HL-60 (cell line): ENCODE measurements around the gene CNTNAP4.

Experiments
- GABPA ChIP-seq: IDR thresholded peaks from 2 replicates; pipeline ENCODE4 v1.6.1; 2012; ENCODE audit warnings: low read depth
- POLR2AphosphoS5 ChIP-seq: IDR thresholded peaks from 2 replicates; pipeline ENCODE4 v1.6.1; 2012; ENCODE audit warnings: low read depth
- SPI1 ChIP-seq: IDR thresholded peaks from 2 replicates; pipeline ENCODE4 v1.6.1; 2012; ENCODE audit warnings: low read depth, mild to moderate bottlenecking, borderline replicate concordance
- TF ChIP-seq, protein P1 (sequence below): IDR thresholded peaks from one replicate; pipeline ENCODE4 v1.5.1; 2011; ENCODE audit warnings: low read length, control low read depth, inconsistent platforms; ENCODE audit not compliant: insufficient read depth
- TF ChIP-seq, protein P2 (sequence below): IDR thresholded peaks from 2 replicates; pipeline ENCODE4 v1.6.1; 2012; ENCODE audit warnings: low read depth; ENCODE audit not compliant: insufficient replicate concordance

DNA sequence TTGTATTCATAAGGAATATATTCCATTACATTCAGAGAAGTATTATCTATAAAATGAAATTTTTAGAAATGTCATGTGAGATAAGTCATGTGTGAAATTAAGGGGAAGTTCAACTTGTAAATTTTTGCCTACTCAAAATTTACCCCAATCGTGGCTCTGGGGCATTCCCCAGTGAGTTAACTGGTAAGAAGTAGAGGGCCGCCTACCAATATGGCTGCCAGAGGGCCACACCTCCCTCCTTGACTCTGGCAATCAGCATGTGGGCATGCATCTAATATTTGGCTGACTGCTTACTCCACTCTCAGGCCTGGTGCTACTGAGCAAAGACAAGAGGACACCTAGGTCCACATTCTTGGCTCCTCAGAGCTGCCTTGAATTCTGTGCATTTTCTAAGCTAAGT is 39.7 kb upstream of the CNTNAP4 start:
- TF ChIP-seq, protein P1, sequence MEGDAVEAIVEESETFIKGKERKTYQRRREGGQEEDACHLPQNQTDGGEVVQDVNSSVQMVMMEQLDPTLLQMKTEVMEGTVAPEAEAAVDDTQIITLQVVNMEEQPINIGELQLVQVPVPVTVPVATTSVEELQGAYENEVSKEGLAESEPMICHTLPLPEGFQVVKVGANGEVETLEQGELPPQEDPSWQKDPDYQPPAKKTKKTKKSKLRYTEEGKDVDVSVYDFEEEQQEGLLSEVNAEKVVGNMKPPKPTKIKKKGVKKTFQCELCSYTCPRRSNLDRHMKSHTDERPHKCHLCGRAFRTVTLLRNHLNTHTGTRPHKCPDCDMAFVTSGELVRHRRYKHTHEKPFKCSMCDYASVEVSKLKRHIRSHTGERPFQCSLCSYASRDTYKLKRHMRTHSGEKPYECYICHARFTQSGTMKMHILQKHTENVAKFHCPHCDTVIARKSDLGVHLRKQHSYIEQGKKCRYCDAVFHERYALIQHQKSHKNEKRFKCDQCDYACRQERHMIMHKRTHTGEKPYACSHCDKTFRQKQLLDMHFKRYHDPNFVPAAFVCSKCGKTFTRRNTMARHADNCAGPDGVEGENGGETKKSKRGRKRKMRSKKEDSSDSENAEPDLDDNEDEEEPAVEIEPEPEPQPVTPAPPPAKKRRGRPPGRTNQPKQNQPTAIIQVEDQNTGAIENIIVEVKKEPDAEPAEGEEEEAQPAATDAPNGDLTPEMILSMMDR = no peak
- TF ChIP-seq GABPA (no peak), SPI1 (no peak), POLR2AphosphoS5 (no peak)
- TF ChIP-seq, protein P2, sequence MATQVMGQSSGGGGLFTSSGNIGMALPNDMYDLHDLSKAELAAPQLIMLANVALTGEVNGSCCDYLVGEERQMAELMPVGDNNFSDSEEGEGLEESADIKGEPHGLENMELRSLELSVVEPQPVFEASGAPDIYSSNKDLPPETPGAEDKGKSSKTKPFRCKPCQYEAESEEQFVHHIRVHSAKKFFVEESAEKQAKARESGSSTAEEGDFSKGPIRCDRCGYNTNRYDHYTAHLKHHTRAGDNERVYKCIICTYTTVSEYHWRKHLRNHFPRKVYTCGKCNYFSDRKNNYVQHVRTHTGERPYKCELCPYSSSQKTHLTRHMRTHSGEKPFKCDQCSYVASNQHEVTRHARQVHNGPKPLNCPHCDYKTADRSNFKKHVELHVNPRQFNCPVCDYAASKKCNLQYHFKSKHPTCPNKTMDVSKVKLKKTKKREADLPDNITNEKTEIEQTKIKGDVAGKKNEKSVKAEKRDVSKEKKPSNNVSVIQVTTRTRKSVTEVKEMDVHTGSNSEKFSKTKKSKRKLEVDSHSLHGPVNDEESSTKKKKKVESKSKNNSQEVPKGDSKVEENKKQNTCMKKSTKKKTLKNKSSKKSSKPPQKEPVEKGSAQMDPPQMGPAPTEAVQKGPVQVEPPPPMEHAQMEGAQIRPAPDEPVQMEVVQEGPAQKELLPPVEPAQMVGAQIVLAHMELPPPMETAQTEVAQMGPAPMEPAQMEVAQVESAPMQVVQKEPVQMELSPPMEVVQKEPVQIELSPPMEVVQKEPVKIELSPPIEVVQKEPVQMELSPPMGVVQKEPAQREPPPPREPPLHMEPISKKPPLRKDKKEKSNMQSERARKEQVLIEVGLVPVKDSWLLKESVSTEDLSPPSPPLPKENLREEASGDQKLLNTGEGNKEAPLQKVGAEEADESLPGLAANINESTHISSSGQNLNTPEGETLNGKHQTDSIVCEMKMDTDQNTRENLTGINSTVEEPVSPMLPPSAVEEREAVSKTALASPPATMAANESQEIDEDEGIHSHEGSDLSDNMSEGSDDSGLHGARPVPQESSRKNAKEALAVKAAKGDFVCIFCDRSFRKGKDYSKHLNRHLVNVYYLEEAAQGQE = no peak
